Activated CD8-positive, alpha-beta T cell treated with anti-CD3 and anti-CD28 coated beads for 36 hours (primary cell): ENCODE data around the gene ADAMTS16. TPM values are rescaled to one million over a fixed set of nuclear protein-coding genes. Genes with fewer than 3 reads are reported as not detected.

Experiments used
- ATAC-seq: fragments of 200-7000 bp; cut with Tn5 transposase; one replicate; pipeline ENCODE4 v1.10.0; 2021; ENCODE audit warnings: mild to moderate bottlenecking, moderate library complexity
- CTCF ChIA-PET: fragments of 350-600 bp; sonication (Branson Sonifier 250); formaldehyde crosslinking; loops from one replicate; lab custom pipeline; 2021; ENCODE audit warnings: antibody characterized with exemption; lab: Charles Lee
- POLR2A ChIA-PET: fragments of 350-600 bp; sonication (Branson Sonifier 250); formaldehyde crosslinking; loops from one replicate; lab custom pipeline; 2021; ENCODE audit warnings: antibody characterized with exemption; lab: Charles Lee
- DNase-seq: peaks from one replicate; pipeline ENCODE4 v3.0.0-alpha.2; 2020
- H3K27ac Mint-ChIP-seq: one replicate; pipeline ENCODE4 v1.8.0; 2021; ENCODE audit warnings: mild to moderate bottlenecking, mixed read lengths
- H3K27me3 Mint-ChIP-seq: one replicate; pipeline ENCODE4 v1.8.0; 2021; ENCODE audit warnings: mixed read lengths
- H3K36me3 Mint-ChIP-seq: one replicate; pipeline ENCODE4 v1.8.0; 2021; ENCODE audit warnings: low read depth, mixed read lengths
- H3K4me1 Mint-ChIP-seq: one replicate; pipeline ENCODE4 v1.8.0; 2021; ENCODE audit warnings: low read depth, mixed read lengths
- H3K4me3 Mint-ChIP-seq: one replicate; pipeline ENCODE4 v1.8.0; 2021; ENCODE audit warnings: mild to moderate bottlenecking, moderate library complexity, mixed read lengths
- H3K9me3 Mint-ChIP-seq: one replicate; pipeline ENCODE4 v1.8.0; 2021; ENCODE audit warnings: mixed read lengths
- intact Hi-C: fragments of 100-400 bp; cut with micrococcal nuclease; formaldehyde crosslinking; loops from one replicate; pipeline ENCODE4 v1.10.0; 2022
- total RNA-seq, 2 experiments: library from RNA; stranded (reverse); gene quantifications; one replicate each; pipeline ENCODE4 v1.2.3, GENCODE V29; 2021
- TF ChIP-seq, protein P1 (sequence below): fragments of 200-600 bp; IDR thresholded peaks from one replicate; pipeline ENCODE4 v1.8.0; 2022; ENCODE audit warnings: antibody characterized with exemption, mild to moderate bottlenecking

ADAMTS16 gene
- total RNA-seq, 2 experiments from 2014 or later, result not detected

DNA sequence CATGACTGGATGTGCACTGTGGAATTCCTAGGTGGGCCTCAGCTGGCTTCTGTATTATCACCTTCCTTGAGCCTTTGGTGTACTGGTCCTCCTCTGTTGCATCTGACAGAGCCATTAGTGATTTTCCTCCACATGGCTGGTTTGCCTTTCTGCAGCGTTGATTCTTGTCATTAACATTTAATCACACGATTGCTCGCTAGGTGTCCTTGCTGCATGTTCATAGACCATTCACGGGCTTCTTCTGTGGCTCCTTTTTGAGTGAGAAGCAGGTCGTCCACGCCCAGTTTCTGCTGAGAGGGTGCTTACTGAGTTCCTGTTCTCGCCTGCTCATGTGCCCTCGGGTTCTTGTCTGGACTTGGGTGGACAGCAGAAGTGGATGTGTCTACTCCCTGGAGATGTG lies 29.3 kb downstream of the ADAMTS16 start:
- Mint-ChIP-seq H3K27ac (no peak overlapping the region), H3K9me3 (peaks cover 3% of the 10 kb centered on the region), H3K4me1 (no peaks in the 10 kb centered on the region), H3K4me3 (no peak overlapping the region), H3K36me3 (no peaks in the 10 kb centered on the region), H3K27me3 (peaks cover 2% of the 10 kb centered on the region)
- TF ChIP-seq, protein P1, sequence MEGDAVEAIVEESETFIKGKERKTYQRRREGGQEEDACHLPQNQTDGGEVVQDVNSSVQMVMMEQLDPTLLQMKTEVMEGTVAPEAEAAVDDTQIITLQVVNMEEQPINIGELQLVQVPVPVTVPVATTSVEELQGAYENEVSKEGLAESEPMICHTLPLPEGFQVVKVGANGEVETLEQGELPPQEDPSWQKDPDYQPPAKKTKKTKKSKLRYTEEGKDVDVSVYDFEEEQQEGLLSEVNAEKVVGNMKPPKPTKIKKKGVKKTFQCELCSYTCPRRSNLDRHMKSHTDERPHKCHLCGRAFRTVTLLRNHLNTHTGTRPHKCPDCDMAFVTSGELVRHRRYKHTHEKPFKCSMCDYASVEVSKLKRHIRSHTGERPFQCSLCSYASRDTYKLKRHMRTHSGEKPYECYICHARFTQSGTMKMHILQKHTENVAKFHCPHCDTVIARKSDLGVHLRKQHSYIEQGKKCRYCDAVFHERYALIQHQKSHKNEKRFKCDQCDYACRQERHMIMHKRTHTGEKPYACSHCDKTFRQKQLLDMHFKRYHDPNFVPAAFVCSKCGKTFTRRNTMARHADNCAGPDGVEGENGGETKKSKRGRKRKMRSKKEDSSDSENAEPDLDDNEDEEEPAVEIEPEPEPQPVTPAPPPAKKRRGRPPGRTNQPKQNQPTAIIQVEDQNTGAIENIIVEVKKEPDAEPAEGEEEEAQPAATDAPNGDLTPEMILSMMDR, result no peak
- intact Hi-C loops, result no loop called here
- CTCF ChIA-PET, result no interaction called here
- ATAC-seq, result no peak
- DNase-seq, result no peak
- POLR2A ChIA-PET, result no interaction called here

DNA sequence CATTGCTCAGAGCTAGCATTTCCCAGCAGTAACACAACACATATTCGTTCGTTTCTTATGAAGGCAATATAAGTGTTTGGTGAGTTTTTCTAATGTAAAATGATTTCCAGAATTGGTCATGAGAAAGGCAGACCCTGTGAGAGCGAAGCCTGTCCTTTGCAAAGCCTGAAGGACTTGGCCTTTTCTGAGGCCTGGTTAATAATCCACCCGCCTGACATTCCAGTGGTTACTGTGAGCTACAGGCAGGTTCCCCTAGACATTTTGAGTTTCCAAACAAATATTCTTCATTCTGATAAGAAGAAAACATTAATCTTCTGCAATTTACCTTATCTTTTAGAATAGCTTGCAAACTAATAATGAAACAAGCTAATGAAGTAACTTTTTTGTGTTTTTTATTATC lies 38.0 kb downstream of the ADAMTS16 start:
- intact Hi-C loops, result no loop called here
- Mint-ChIP-seq H3K36me3 (no peaks in the 10 kb centered on the region), H3K27ac (no peak overlapping the region), H3K9me3 (peaks cover 3% of the 10 kb centered on the region), H3K4me1 (peaks cover 5% of the 10 kb centered on the region), H3K27me3 (peaks cover 17% of the 10 kb centered on the region), H3K4me3 (no peak overlapping the region)
- TF ChIP-seq, protein P1, result no peak
- ATAC-seq, result no peak
- CTCF ChIA-PET, result no interaction called here
- no peak for DNase-seq
- POLR2A ChIA-PET, result no interaction called here

DNA sequence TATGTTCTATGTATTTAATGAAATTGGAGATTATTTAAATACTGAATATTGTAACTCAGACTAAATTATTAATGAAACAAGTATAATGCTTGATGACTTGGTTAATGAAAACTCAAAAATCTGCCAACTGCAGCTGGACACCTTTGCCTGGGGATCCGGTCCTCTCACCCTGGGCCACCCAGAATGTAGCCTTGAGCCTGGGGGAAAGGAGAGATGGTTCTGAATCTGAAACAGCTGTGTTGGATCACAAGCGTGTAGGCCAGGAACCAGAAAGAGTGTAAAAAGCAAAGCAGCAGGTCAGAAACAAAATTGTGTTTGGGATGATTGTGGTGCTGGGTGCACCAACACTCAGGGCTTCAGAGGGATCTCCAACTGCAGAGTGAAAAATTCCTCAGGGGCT lies 38.5 kb downstream of the ADAMTS16 start:
- Mint-ChIP-seq H3K4me3 (no peak overlapping the region), H3K9me3 (peaks cover 3% of the 10 kb centered on the region), H3K27ac (no peak overlapping the region), H3K36me3 (no peaks in the 10 kb centered on the region), H3K4me1 (peaks cover 6% of the 10 kb centered on the region), H3K27me3 (peaks cover 20% of the 10 kb centered on the region)
- POLR2A ChIA-PET, result no interaction called here
- CTCF ChIA-PET, result no interaction called here
- DNase-seq, result no peak
- no peak for ATAC-seq
- intact Hi-C loops, result no loop called here
- TF ChIP-seq, protein P1, result no peak

DNA sequence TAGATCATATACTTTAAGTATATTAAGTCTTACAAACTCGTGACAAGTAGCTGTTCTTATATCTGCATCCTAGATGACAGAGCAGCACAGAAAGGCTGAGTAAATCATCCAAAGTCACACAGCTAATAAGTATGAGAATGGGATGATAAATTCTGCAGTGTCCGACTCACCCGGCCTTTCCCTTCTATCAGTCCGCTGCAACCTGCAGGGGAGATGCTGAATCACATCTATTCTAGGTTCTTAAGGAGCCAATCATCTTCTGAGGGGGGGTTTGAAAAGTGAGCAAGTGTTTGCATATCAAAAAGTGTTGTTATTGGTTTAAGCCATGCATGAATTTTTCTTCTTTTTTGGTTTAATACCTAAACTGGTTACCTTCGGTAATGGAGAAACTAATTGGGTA lies 38.9 kb downstream of the ADAMTS16 start:
- ATAC-seq, result no peak
- TF ChIP-seq, protein P1, result no peak
- H3K27ac Mint-ChIP-seq, result no peak overlapping the region
- DNase-seq, result no peak
- H3K9me3 Mint-ChIP-seq, result peaks cover 2% of the 10 kb centered on the region
- H3K4me3 Mint-ChIP-seq, result no peak overlapping the region
- peaks cover 22% of the 10 kb centered on the region for H3K27me3 Mint-ChIP-seq
- H3K4me1 Mint-ChIP-seq, result peaks cover 6% of the 10 kb centered on the region
- ChIA-PET CTCF (no interaction called here), POLR2A (no interaction called here)
- intact Hi-C loops, result no loop called here
- no peaks in the 10 kb centered on the region for H3K36me3 Mint-ChIP-seq

DNA sequence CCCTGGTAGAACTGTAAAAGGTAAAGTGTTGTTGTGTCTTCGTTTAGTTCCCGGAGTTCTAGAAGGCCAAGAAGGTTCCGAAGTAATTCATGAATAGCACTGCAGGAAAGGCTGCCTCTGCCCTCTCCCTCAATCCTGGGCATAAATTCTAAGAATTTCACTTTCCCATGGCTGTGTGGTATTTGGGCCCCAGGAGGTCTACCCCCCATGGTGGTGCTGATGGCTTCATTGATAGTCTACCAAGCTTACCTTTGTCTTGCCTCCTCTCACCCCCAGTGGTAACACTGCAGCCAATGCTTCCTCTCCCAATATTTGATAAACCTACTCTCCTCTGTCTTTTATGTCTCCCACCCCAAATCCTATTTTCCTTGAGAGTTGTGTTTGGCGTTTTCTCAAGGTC lies 39.5 kb downstream of the ADAMTS16 start:
- no peak for ATAC-seq
- DNase-seq, result no peak
- H3K9me3 Mint-ChIP-seq, result no peaks in the 10 kb centered on the region
- no peak overlapping the region for H3K4me3 Mint-ChIP-seq
- intact Hi-C loops, result no loop called here
- H3K4me1 Mint-ChIP-seq, result peaks cover 6% of the 10 kb centered on the region
- H3K27ac Mint-ChIP-seq, result no peak overlapping the region
- peaks cover 21% of the 10 kb centered on the region for H3K27me3 Mint-ChIP-seq
- ChIA-PET CTCF (no interaction called here), POLR2A (no interaction called here)
- H3K36me3 Mint-ChIP-seq, result no peaks in the 10 kb centered on the region
- TF ChIP-seq, protein P1, result no peak
